Activated CD4-positive, CD25-positive, alpha-beta regulatory T cell treated with anti-CD3 and anti-CD28 coated beads, Interleukin-2, amount 50 U/mL, for 72 hours (primary cell): Measurements from ENCODE around the gene ANKRD6.

ENCODE experiments used
- DNase-seq: peaks from one replicate; pipeline ENCODE4 v3.0.0; 2021

The ANKRD6 gene

GRCh38 chr6:89414215-89414614, 18.7 kb upstream of the ANKRD6 start:
- no peak for DNase-seq

GRCh38 chr6:89415185-89415584, 17.8 kb upstream of the ANKRD6 start:
- DNase-seq = no peak

- no peak for DNase-seq
Observed at GRCh38 chr6:89416796-89417195, 16.2 kb upstream of the ANKRD6 start.

- no peak for DNase-seq
Observed at GRCh38 chr6:89430201-89430962, 2.6 kb upstream of the ANKRD6 start.

- peak; percentile 41 for DNase-seq
Observed at GRCh38 chr6:89433252-89434149, 549 bp downstream of the ANKRD6 start.

- no peak for DNase-seq
Observed at GRCh38 chr6:89434150-89434499, 1.2 kb downstream of the ANKRD6 start.

GRCh38 chr6:89434954-89435353, 2.0 kb downstream of the ANKRD6 start:
- no peak for DNase-seq

GRCh38 chr6:89436226-89436625, 3.3 kb downstream of the ANKRD6 start:
- no peak for DNase-seq

- no peak for DNase-seq
Observed at GRCh38 chr6:89438248-89438647, 5.3 kb downstream of the ANKRD6 start.

GRCh38 chr6:89439014-89439413, 6.1 kb downstream of the ANKRD6 start:
- DNase-seq = no peak

GRCh38 chr6:89440200-89440599, 7.2 kb downstream of the ANKRD6 start:
- DNase-seq = no peak

- no peak for DNase-seq
Observed at GRCh38 chr6:89443658-89444057, 10.7 kb downstream of the ANKRD6 start.

- DNase-seq = no peak
Observed at GRCh38 chr6:89449193-89449592, 16.2 kb downstream of the ANKRD6 start.

GRCh38 chr6:89452281-89452680, 19.3 kb downstream of the ANKRD6 start:
- no peak for DNase-seq

GRCh38 chr6:89454300-89454699, 21.3 kb downstream of the ANKRD6 start:
- no peak for DNase-seq

- DNase-seq = no peak
Observed at GRCh38 chr6:89458704-89459103, 25.8 kb downstream of the ANKRD6 start.

- no peak for DNase-seq
Observed at GRCh38 chr6:89459501-89459900, 26.5 kb downstream of the ANKRD6 start.

GRCh38 chr6:89460713-89461112, 27.8 kb downstream of the ANKRD6 start:
- DNase-seq = no peak

- DNase-seq = no peak
Observed at GRCh38 chr6:89462503-89462902, 29.6 kb downstream of the ANKRD6 start.

- DNase-seq = no peak
Observed at GRCh38 chr6:89464295-89464694, 31.3 kb downstream of the ANKRD6 start.

- no peak for DNase-seq
Observed at GRCh38 chr6:89467437-89467836, 34.5 kb downstream of the ANKRD6 start.

- DNase-seq = no peak
Observed at GRCh38 chr6:89468998-89469397, 36.0 kb downstream of the ANKRD6 start.

GRCh38 chr6:89471287-89471867, 38.4 kb downstream of the ANKRD6 start:
- DNase-seq = no peak

- no peak for DNase-seq
Observed at GRCh38 chr6:89475101-89475500, 42.1 kb downstream of the ANKRD6 start.
